ENCODE data around the gene UGT1A1. TPM values are rescaled to one million over a fixed set of nuclear protein-coding genes. Genes with fewer than 3 reads are reported as not detected.

UGT1A1 gene
- total RNA-seq, 1 donor from 2014 or later = not detected

GRCh38 chr2:233756429-233757081 is 3.5 kb upstream of the UGT1A1 start:
- DNase-seq (ENCODE audit: low spot score) = no peak
- intact Hi-C loops (cut with DNase I) = no loop called here

- intact Hi-C loops (cut with DNase I) = no loop called here
Observed at GRCh38 chr2:233758141-233758540, 1.9 kb upstream of the UGT1A1 start.

GRCh38 chr2:233758849-233759248 is 1.2 kb upstream of the UGT1A1 start:
- no peak for DNase-seq (ENCODE audit: low spot score)
- intact Hi-C loops (cut with DNase I) = no loop called here

More at GRCh38 chr2:233758141-233758540, 1.9 kb upstream of the UGT1A1 start:
- no peak for DNase-seq (ENCODE audit: low spot score)

DNA sequence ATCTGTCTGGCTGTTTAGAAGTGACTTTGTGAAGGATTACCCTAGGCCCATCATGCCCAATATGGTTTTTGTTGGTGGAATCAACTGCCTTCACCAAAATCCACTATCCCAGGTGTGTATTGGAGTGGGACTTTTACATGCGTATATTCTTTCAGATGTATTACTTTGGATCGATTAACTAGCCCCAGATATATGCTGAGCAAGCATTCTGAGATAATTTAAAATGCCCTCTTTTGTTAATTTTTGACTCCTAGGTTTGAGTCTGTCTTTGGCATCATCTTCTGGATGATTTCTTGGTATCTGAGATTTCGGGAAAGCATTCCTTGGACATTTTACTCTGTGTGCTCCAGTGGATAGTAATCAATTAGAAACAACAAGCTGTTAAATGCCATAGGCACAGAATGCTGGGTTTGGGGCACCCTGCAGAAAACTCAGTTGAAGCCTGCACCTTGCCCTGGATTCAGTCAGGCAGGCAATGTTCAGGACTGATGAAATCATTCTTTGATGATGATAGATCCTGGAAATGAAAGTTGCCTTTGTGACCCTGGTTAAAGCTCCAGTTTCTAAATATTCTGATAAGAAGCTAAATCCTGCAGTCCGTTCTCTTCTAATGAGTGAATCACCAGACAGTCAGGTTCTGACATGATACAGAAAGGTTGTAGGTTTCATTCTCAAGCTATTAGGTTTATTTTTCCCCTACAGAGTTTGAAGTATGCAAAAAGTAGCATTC is 1.1 kb downstream of the UGT1A1 start:
- no peak for DNase-seq (ENCODE audit: low spot score)
- intact Hi-C loops (cut with DNase I) = no loop called here

DNA sequence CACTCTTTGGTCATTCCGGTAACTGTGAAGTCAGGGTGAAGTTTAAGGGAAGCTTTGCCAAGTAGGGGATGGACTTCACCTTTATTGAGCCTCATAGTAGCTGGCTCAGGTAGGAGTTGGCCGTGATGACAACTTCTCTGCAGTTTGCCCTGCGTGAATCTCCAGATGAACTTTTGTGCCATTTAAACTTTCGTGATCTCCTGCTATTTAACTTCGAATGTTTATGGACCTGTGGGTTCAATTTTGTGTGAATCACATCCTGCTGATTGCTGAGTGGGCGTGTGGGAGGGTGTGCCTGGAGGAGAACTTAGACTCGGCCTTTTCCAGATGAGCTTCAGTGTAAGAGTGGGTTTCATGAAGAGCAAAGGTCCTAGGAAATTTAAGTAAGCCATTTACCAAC is 4.2 kb downstream of the UGT1A1 start:
- intact Hi-C loops (cut with DNase I) = no loop called here
- DNase-seq (ENCODE audit: low spot score) = no peak

DNA sequence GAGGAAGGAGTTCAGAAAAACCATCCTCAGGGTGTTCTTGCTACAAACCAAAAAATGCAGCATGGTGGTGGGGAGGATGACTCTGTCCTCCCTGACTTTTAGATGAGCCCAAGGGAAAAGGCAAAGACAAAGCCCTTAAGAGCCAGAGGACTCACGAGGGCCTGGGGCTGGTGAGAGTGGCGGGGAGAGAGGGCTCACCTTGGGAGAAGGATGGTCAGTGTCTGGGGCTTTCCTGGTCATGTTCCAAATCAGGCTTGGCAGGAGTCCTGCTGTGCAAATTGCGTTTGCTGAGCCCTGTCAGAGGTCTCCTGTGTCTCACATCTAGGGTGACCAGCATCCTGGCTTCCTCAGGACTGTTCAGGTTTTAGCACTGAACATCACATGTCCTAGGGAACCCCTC is 4.7 kb downstream of the UGT1A1 start:
- intact Hi-C loops (cut with DNase I) = no loop called here
- DNase-seq (ENCODE audit: low spot score) = no peak

DNA sequence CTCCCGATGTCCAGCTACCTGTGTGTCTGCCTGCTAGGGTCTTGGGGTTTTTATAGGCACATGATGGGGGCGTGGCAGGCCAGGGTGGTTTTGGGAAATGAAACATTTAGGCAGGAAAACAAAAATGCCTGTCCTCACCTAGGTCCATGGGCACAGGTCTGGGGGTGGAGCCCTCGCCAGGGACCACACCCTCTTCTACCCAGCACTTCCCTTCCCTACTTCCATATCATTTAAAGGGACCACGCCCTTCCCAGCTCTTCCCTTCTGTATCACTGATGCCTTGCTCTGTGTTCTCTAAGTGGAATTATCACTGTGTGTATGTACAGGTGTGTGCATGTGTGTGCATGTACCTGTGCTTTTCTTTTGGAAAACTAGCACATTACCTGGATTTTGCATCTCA is 6.3 kb downstream of the UGT1A1 start:
- intact Hi-C loops (cut with DNase I) = no loop called here
- no peak for DNase-seq (ENCODE audit: low spot score)

DNA sequence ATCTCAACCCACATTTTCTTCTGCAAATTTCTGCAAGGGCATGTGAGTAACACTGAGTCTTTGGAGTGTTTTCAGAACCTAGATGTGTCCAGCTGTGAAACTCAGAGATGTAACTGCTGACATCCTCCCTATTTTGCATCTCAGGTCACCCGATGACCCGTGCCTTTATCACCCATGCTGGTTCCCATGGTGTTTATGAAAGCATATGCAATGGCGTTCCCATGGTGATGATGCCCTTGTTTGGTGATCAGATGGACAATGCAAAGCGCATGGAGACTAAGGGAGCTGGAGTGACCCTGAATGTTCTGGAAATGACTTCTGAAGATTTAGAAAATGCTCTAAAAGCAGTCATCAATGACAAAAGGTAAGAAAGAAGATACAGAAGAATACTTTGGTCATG is 8.0 kb downstream of the UGT1A1 start:
- intact Hi-C loops (cut with DNase I) = no loop called here
- no peak for DNase-seq (ENCODE audit: low spot score)

GRCh38 chr2:233769260-233769659 is 9.2 kb downstream of the UGT1A1 start:
- intact Hi-C loops (cut with DNase I) = no loop called here
- DNase-seq (ENCODE audit: low spot score) = no peak

DNA sequence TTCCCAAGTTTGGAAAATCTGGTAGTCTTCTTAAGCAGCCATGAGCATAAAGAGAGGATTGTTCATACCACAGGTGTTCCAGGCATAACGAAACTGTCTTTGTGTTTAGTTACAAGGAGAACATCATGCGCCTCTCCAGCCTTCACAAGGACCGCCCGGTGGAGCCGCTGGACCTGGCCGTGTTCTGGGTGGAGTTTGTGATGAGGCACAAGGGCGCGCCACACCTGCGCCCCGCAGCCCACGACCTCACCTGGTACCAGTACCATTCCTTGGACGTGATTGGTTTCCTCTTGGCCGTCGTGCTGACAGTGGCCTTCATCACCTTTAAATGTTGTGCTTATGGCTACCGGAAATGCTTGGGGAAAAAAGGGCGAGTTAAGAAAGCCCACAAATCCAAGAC is 12.1 kb downstream of the UGT1A1 start:
- intact Hi-C loops (cut with DNase I) = no loop called here

DNA sequence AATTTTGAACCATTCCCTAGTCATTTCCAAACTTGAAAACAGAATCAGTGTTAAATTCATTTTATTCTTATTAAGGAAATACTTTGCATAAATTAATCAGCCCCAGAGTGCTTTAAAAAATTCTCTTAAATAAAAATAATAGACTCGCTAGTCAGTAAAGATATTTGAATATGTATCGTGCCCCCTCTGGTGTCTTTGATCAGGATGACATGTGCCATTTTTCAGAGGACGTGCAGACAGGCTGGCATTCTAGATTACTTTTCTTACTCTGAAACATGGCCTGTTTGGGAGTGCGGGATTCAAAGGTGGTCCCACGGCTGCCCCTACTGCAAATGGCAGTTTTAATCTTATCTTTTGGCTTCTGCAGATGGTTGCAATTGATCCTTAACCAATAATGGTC is 12.5 kb downstream of the UGT1A1 start:
- no peak for DNase-seq (ENCODE audit: low spot score)
- intact Hi-C loops (cut with DNase I) = no loop called here

More for the DNA sequence above, 12.1 kb downstream of the UGT1A1 start:
- DNase-seq (ENCODE audit: low spot score) = no peak

DNA sequence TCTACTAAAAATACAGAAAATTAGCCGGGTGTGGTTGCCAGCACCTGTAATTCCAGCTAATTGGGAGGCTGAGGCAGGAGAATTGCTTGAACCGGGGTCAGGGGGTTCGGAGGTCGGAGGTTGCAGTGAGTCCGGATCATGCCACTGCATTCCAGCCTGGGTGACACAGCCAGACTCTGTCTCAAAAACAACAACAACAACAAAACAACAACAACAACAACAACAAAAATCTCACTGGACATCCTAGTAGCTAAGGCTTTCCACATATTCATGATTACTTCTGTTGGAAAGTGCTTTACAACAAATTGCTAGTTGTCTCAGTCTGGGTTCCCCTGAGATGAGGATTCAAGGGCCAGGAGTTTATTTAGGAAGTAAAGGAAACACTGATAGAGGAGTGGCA is 13.8 kb downstream of the UGT1A1 start:
- intact Hi-C loops (cut with DNase I) = no loop called here
- DNase-seq (ENCODE audit: low spot score) = no peak

- DNase-seq (ENCODE audit: low spot score) = no peak
- intact Hi-C loops (cut with DNase I) = no loop called here
Observed at GRCh38 chr2:233775414-233775813, 15.3 kb downstream of the UGT1A1 start.

DNA sequence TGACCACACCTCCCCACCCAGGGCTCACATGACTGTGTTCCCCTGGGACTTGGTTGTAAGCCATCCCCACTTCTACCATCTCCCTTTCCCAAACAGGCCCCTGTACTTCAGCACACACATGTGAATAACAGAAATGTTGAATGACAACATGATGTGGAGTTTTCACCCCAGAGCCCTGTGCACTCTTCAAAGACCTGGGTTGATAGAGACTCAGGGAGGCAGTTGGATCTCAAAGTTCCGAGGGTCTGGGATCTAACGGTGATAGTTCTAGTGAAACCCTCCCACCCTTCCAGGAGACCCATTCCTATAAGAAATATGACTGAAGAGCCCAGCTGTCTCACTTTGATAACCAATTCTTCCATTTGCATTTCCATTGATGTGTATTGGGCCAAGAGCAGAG is 18.0 kb downstream of the UGT1A1 start, which contains the start of gene MROH2A:
Gene MROH2A, plus strand, starts transcription at position 301 of the 400 bp plus-strand sequence. CDS start 1,029 bp downstream, outside the sequence.
- intact Hi-C loops (cut with DNase I) = no loop called here
- DNase-seq (ENCODE audit: low spot score) = no peak

DNA sequence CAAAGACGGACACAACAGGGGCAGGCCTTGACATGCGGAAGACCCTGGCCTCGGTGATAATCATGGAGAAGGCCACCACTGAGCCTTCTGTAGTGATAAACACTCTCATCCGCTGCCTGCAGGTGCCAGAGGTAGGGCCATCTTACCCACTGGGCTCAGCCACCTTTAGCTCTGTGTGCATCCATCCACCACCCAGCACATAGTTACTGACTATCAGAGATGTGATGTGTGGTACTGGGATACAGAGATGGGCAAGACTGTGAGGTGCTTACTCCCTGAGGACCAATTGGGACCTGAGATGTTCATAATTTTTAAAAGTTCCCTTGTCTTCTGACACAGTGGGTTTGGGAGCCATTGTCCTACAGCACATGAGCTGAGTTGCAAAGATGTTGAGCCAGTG is 19.7 kb downstream of the UGT1A1 start:
- intact Hi-C loops (cut with DNase I) = no loop called here
- no peak for DNase-seq (ENCODE audit: low spot score)

DNA sequence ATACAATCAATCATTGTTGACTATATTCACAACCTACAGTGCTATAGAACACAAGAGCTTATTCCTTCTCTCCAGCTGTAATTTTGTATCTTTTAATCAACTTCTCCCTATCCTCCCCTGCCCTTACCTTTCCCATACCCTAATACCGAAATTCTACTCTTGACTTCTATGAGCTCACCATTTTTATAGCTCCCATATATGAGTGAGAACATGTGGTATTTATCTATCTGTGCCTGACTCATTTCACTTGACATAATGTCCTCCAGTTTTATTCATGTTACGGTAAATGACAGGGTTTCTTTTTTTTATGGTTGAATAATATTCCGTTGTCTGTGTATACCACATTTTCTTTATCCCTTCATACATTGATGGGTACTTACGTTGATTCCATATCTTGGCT is 20.7 kb downstream of the UGT1A1 start:
- no peak for DNase-seq (ENCODE audit: low spot score)
- intact Hi-C loops (cut with DNase I) = no loop called here

GRCh38 chr2:233789554-233789953 is 29.5 kb downstream of the UGT1A1 start:
- no peak for DNase-seq (ENCODE audit: low spot score)
- intact Hi-C loops (cut with DNase I) = no loop called here

GRCh38 chr2:233791151-233791882 is 31.2 kb downstream of the UGT1A1 start:
- no peak for DNase-seq (ENCODE audit: low spot score)
- intact Hi-C loops (cut with DNase I) = no loop called here

GRCh38 chr2:233791883-233792329 is 31.8 kb downstream of the UGT1A1 start:
- DNase-seq (ENCODE audit: low spot score) = no peak
- intact Hi-C loops (cut with DNase I) = no loop called here

DNA sequence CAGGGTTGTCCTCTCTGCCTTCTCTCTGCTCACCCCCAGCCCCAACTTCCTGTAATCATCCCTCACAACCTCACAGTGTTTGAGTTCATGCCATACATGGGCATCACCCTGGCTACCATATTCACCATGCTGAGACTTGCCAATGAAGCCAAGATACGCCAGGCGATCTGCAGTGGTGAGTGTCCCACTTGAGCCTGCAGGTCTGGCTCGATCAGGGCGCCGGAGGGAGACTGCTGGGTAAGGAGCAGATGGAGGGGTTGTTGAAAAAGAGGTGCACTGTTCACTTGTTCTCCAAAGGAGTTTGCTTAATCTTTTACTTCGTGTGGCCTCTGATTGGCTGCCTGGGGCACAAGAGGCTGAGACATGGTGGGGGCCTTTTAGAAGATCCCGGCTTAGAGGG is 32.6 kb downstream of the UGT1A1 start:
- DNase-seq (ENCODE audit: low spot score) = no peak
- intact Hi-C loops (cut with DNase I) = no loop called here

Data from cardiac septum (tissue), 1 donor.